PC-3 (cell line): Measurements from ENCODE around the gene MITF. TPM values are rescaled to one million over a fixed set of nuclear protein-coding genes. Genes with fewer than 3 reads are reported as not detected.
A peak's percentile ranks its signal among the peaks of the same experiment; 100 is the strongest.

Source experiments
- ATAC-seq: fragments of 200-7000 bp; cut with Tn5 transposase; 2 replicates; pipeline ENCODE4 v1.9.1; 2020; ENCODE audit warnings: mild to moderate bottlenecking, moderate library complexity
- Bru-seq: library from RNA; stranded (reverse); fragments of 400-500 nt; gene quantifications from one replicate; lab custom pipeline; 2021; lab: Mats Ljungman, UMichigan
- BruChase-seq, 2 experiments: library from RNA; stranded (reverse); fragments of 400-500 nt; gene quantifications; one replicate each; lab custom pipeline; 2021; lab: Mats Ljungman, UMichigan
- BruUV-seq: library from RNA; stranded (reverse); fragments of 400-500 nt; replicated peaks from 2 replicates; lab custom pipeline; 2021; lab: Mats Ljungman, UMichigan
- CTCF ChIA-PET: fragments of 300-600 bp; sonication (Branson Sonifier 250); formaldehyde crosslinking; loops from one replicate; lab custom pipeline; 2022; ENCODE audit warnings: antibody characterized with exemption; lab: Charles Lee
- POLR2A ChIA-PET: fragments of 300-600 bp; sonication (Branson Sonifier 250); formaldehyde crosslinking; loops from one replicate; lab custom pipeline; 2022; ENCODE audit warnings: antibody characterized with exemption; ENCODE audit not compliant: unreplicated experiment; lab: Charles Lee
- DNase-seq: peaks from one replicate; pipeline ENCODE4 v3.0.0-alpha.2; 2015
- H2AFZ ChIP-seq: fragments of 300-600 bp; sonication (generic); 2 replicates; pipeline ENCODE4 v1.6.0; 2016; ENCODE audit warnings: antibody characterized with exemption, low read length
- H3F3A ChIP-seq: fragments of 300-600 bp; sonication (generic); one replicate; pipeline ENCODE4 v1.6.0; 2017; ENCODE audit warnings: antibody characterized with exemption, low read length, control low read depth, mild to moderate bottlenecking; ENCODE audit not compliant: unreplicated experiment
- H3K27ac ChIP-seq: fragments of 300-600 bp; sonication (generic); 2 replicates; pipeline ENCODE4 v1.5.1; 2016; ENCODE audit warnings: mild to moderate bottlenecking, low read length
- H3K27me3 ChIP-seq: fragments of 300-600 bp; sonication (generic); 2 replicates; pipeline ENCODE4 v1.6.1; 2016; ENCODE audit warnings: low read length, mixed read lengths
- H3K36me3 ChIP-seq: fragments of 300-600 bp; sonication (generic); 2 replicates; pipeline ENCODE4 v1.6.1; 2016; ENCODE audit warnings: low read depth, mixed run types, low read length, mixed read lengths
- H3K4me1 ChIP-seq: fragments of 300-600 bp; sonication (generic); 2 replicates; pipeline ENCODE4 v1.5.1; 2016; ENCODE audit warnings: low read length; ENCODE audit not compliant: insufficient read depth
- H3K4me2 ChIP-seq: fragments of 300-600 bp; sonication (generic); 2 replicates; pipeline ENCODE4 v1.6.0; 2016; ENCODE audit warnings: low read length
- H3K4me3 ChIP-seq: fragments of 300-600 bp; sonication (generic); 2 replicates; pipeline ENCODE4 v1.5.1; 2016; ENCODE audit warnings: mild to moderate bottlenecking, low read length, mixed read lengths
- H3K79me2 ChIP-seq: fragments of 300-600 bp; sonication (generic); 2 replicates; pipeline ENCODE4 v1.6.1; 2017; ENCODE audit warnings: low read length, mixed read lengths
- H3K9ac ChIP-seq: fragments of 300-600 bp; sonication (generic); 2 replicates; pipeline ENCODE4 v1.6.0; 2016; ENCODE audit warnings: mild to moderate bottlenecking, low read length
- H3K9me2 ChIP-seq: fragments of 300-600 bp; sonication (generic); replicated peaks from 2 replicates; pipeline ENCODE4 v1.6.1; 2016; ENCODE audit warnings: mixed run types, low read length, mixed read lengths
- H3K9me3 ChIP-seq: fragments of 300-600 bp; sonication (generic); 2 replicates; pipeline ENCODE4 v1.6.1; 2016; ENCODE audit warnings: low read length, mixed read lengths
- H4K20me1 ChIP-seq: fragments of 300-600 bp; sonication (generic); 2 replicates; pipeline ENCODE4 v1.6.1; 2016; ENCODE audit warnings: low read length, mixed read lengths
- CTCF ChIP-seq: fragments of 300-600 bp; sonication (generic); conservative IDR thresholded peaks from 2 replicates; pipeline ENCODE4 v1.5.1; 2017; ENCODE audit warnings: antibody characterized with exemption, low read depth, mild to moderate bottlenecking, low read length
- EZH2 ChIP-seq: fragments of 300-600 bp; sonication (generic); IDR thresholded peaks from one replicate; pipeline ENCODE4 v1.6.1; 2017; ENCODE audit warnings: antibody characterized with exemption, mild to moderate bottlenecking, low read length; ENCODE audit not compliant: unreplicated experiment
- EZH2phosphoT487 ChIP-seq: fragments of 300-600 bp; sonication (generic); IDR thresholded peaks from 2 replicates; pipeline ENCODE4 v1.6.1; 2018; ENCODE audit warnings: mild to moderate bottlenecking, antibody characterized with exemption, low read length, borderline replicate concordance
- intact Hi-C: fragments of 100-400 bp; cut with micrococcal nuclease; formaldehyde crosslinking; loops from 2 replicates; pipeline ENCODE4 v1.9.0; 2023
- long read RNA-seq: library from polyadenylated mRNA; unstranded; transcript quantifications from one replicate; pipeline ENCODE4 v2.0.0, GENCODE V29; 2021; ENCODE audit not compliant: unreplicated experiment
- total RNA-seq: library from RNA; depleted of rRNA; stranded (reverse); fragments of >200 nt; gene quantifications from 2 replicates; pipeline ENCODE4 v1.2.3, GENCODE V29; 2014; rRNA removed

Gene MITF
- total RNA-seq (2.8 and 7.6 TPM in 2 replicates), Bru-seq, nascent RNA (percentile 75 among the genes with signal in this experiment), BruChase-seq, experiment 1, labeled RNA remaining after a 6-hour chase (percentile 57 among the genes with signal in this experiment), BruChase-seq, experiment 2, labeled RNA remaining after a 2-hour chase (percentile 53 among the genes with signal in this experiment)
- long read RNA-seq, full-length matches to known transcripts = 20 of 32 reads
- long read RNA-seq, partial matches to known transcripts = 3 of 32 reads
- long read RNA-seq, other reads (novel, unspliced or antisense) = 9 of 32 reads

- H3K36me3 ChIP-seq = no peaks in the 10 kb centered on the region
- H2AFZ ChIP-seq = peak within 1 kb of the TSS; percentile 88
- H3K4me2 ChIP-seq = peak within 1 kb of the TSS; percentile 93
- H3K4me1 ChIP-seq = no peaks in the 10 kb centered on the region
- H3K27ac ChIP-seq = no peak within 1 kb of the TSS
- H3F3A ChIP-seq = no peaks in the 10 kb centered on the region
- H3K79me2 ChIP-seq = peaks cover 9% of the 10 kb centered on the region; the same call in 1 of the 2 replicates
- CTCF ChIA-PET = interaction anchor here (0.6 to 0.7 kb wide), 2 partner anchors 44 to 47 kb away, joined by 3 to 4 read pairs; no protein-coding TSS in a partner anchor
- no peaks in the 10 kb centered on the region for H3K9me2 ChIP-seq
- peak within 1 kb of the TSS; percentile 39 for H3K9ac ChIP-seq
- DNase-seq (peak; percentile 80), ATAC-seq (peak; percentile 97)
- H3K27me3 ChIP-seq = no peaks in the 10 kb centered on the region
- intact Hi-C loops = loop anchor here (2.0 kb wide), 3 partner anchors 23 to 47 kb away; no protein-coding TSS in a partner anchor
- peak within 1 kb of the TSS; percentile 80 for H3K4me3 ChIP-seq
- H4K20me1 ChIP-seq = no peaks in the 10 kb centered on the region
- TF ChIP-seq EZH2phosphoT487 (no peak), EZH2 (no peak), CTCF (no peak)
- POLR2A ChIA-PET = interaction anchor here (0.5 to 0.6 kb wide), 3 partner anchors 30 to 53 kb away, joined by 3 to 5 read pairs (median 4); no protein-coding TSS in a partner anchor
- BruUV-seq = no TSS peak
- H3K9me3 ChIP-seq = no peaks in the 10 kb centered on the region
Measured at GRCh38 chr3:69739204-69740102, at the start of gene MITF. TSS of gene MITF (plus strand) at chr3:69739464. CDS start at chr3:69739598, 134 bp downstream.

GRCh38 chr3:69691860-69692259 is 47.4 kb upstream of the MITF start:
- Histone ChIP-seq H4K20me1 (no peaks in the 10 kb centered on the region), H3K27ac (no peak overlapping the region), H3K4me1 (peaks cover 11% of the 10 kb centered on the region), H3F3A (no peaks in the 10 kb centered on the region), H3K27me3 (no peaks in the 10 kb centered on the region), H3K79me2 (no peaks in the 10 kb centered on the region), H3K9ac (no peak overlapping the region), H3K9me2 (no peaks in the 10 kb centered on the region), H3K36me3 (no peaks in the 10 kb centered on the region), H3K9me3 (no peaks in the 10 kb centered on the region), H3K4me3 (no peak overlapping the region), H2AFZ (no peak overlapping the region), H3K4me2 (no peak overlapping the region)
- DNase-seq = no peak
- BruUV-seq = no TSS peak
- TF ChIP-seq EZH2 = no peak
- TF ChIP-seq EZH2phosphoT487 = no peak
- TF ChIP-seq CTCF = no peak
- ChIA-PET CTCF (interaction anchor here (0.7 to 1.3 kb wide), 2 partner anchors 87 to 101 kb away, joined by 12 to 15 read pairs; no protein-coding TSS in a partner anchor), POLR2A (no interaction called here)
- ATAC-seq = no peak
- intact Hi-C loops = loop anchor here (1.0 kb wide), 4 partner anchors 46 to 256 kb away; no protein-coding TSS in a partner anchor
